ENCODE results near the gene PTPRJ. TPM values are rescaled to one million over a fixed set of nuclear protein-coding genes. Genes with fewer than 3 reads are reported as not detected.

PTPRJ gene
- total and polyA plus RNA-seq, 2 of the 13 experiments (the other 11 are each of a cell fraction or from before 2014, with no cell fraction given) = 1.0 to 1.2 TPM

- no peaks in the 10 kb centered on the region for H3K9me3 ChIP-seq (ENCODE audit: low read length)
- in situ Hi-C loops (cut with HindIII; ENCODE audit: extremely low pct_ligation_motif_present, low pct_unique_long_range_greater_than_20kb) = no loop called here
- BruUV-seq (replicated peaks) = no TSS peak
- no peak overlapping the region for H3K9ac ChIP-seq (ENCODE audit: insufficient read depth, low read depth, low read length)
- no peak for FAIRE-seq
- H4K20me1 ChIP-seq (ENCODE audit: insufficient read depth, low read length) = no peaks in the 10 kb centered on the region
- H3K36me3 ChIP-seq (replicated peaks in 1 of 2; ENCODE audit: control insufficient read depth in 1 of 2, insufficient read depth in 2 of 2, low read length in 2 of 2) = no peaks in the 10 kb centered on the region
- intact Hi-C loops (cut with micrococcal nuclease; ENCODE audit: unreplicated experiment) = no loop called here
- no peak overlapping the region for H3K27ac ChIP-seq (ENCODE audit: extremely low read length, insufficient read depth, low read length)
- peaks cover 0 to 1% of the 10 kb centered on the region in 2 experiments; a peak in 1 of 5 replicates for H3K27me3 ChIP-seq (ENCODE audit: control insufficient read depth in 1 of 2, insufficient read depth in 2 of 2, low read length in 2 of 2)
- no peak for ATAC-seq
- ChIA-PET CTCF (ENCODE audit: low intra/inter-chr PET ratio, low total read pairs) (no interaction called here), POLR2A (no interaction called here)
- no peaks in the 10 kb centered on the region for H3K79me2 ChIP-seq (ENCODE audit: insufficient read depth, low read length)
- no peak for DNase-seq (ENCODE audit: low spot score)
- no peak overlapping the region for H3K4me3 ChIP-seq (replicated peaks in 1 of 3; ENCODE audit: insufficient read depth in 1 of 3, low read depth in 2 of 3, low read length in 3 of 3)
- H3K4me2 ChIP-seq (ENCODE audit: low read depth, low read length) = no peak overlapping the region
- no peak overlapping the region for H2AFZ ChIP-seq (ENCODE audit: low read length)
- H3K4me1 ChIP-seq (ENCODE audit: insufficient read depth, low read length) = peaks cover 22% of the 10 kb centered on the region
- TF ChIP-seq ESRRA (CRISPR knock-in tag; IDR thresholded peaks at IDR 0.05; ENCODE audit: low read depth) (no peak), ZBTB8A (CRISPR knock-in tag; IDR thresholded peaks at IDR 0.05; ENCODE audit: borderline replicate concordance, low read depth) (no peak), ZNF335 (CRISPR knock-in tag; IDR thresholded peaks at IDR 0.05) (no peak), ELK4 (CRISPR knock-in tag; IDR thresholded peaks at IDR 0.05; ENCODE audit: borderline replicate concordance) (no peak), ZNF232 (CRISPR knock-in tag; IDR thresholded peaks at IDR 0.05; ENCODE audit: borderline replicate concordance) (no peak), IKZF5 (CRISPR knock-in tag; IDR thresholded peaks at IDR 0.05) (no peak), ZNF3 (CRISPR knock-in tag; IDR thresholded peaks at IDR 0.05) (no peak), NR2F2 (IDR thresholded peaks at IDR 0.05; ENCODE audit: borderline replicate concordance, low read depth) (no peak), MAZ (IDR thresholded peaks at IDR 0.05; ENCODE audit: borderline replicate concordance, low read depth, low read length) (no peak), MAZ (CRISPR knock-in tag; IDR thresholded peaks at IDR 0.05; ENCODE audit: low read depth) (no peak), ZSCAN30 (CRISPR knock-in tag; IDR thresholded peaks at IDR 0.05) (no peak)
- TF ChIP-seq, protein P1, sequence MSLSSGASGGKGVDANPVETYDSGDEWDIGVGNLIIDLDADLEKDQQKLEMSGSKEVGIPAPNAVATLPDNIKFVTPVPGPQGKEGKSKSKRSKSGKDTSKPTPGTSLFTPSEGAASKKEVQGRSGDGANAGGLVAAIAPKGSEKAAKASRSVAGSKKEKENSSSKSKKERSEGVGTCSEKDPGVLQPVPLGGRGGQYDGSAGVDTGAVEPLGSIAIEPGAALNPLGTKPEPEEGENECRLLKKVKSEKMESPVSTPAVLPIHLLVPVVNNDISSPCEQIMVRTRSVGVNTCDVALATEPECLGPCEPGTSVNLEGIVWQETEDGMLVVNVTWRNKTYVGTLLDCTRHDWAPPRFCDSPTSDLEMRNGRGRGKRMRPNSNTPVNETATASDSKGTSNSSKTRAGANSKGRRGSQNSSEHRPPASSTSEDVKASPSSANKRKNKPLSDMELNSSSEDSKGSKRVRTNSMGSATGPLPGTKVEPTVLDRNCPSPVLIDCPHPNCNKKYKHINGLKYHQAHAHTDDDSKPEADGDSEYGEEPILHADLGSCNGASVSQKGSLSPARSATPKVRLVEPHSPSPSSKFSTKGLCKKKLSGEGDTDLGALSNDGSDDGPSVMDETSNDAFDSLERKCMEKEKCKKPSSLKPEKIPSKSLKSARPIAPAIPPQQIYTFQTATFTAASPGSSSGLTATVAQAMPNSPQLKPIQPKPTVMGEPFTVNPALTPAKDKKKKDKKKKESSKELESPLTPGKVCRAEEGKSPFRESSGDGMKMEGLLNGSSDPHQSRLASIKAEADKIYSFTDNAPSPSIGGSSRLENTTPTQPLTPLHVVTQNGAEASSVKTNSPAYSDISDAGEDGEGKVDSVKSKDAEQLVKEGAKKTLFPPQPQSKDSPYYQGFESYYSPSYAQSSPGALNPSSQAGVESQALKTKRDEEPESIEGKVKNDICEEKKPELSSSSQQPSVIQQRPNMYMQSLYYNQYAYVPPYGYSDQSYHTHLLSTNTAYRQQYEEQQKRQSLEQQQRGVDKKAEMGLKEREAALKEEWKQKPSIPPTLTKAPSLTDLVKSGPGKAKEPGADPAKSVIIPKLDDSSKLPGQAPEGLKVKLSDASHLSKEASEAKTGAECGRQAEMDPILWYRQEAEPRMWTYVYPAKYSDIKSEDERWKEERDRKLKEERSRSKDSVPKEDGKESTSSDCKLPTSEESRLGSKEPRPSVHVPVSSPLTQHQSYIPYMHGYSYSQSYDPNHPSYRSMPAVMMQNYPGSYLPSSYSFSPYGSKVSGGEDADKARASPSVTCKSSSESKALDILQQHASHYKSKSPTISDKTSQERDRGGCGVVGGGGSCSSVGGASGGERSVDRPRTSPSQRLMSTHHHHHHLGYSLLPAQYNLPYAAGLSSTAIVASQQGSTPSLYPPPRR (CRISPR knock-in tag; IDR thresholded peaks at IDR 0.05; ENCODE audit: borderline replicate concordance) = no peak
- TF ChIP-seq, protein P2, sequence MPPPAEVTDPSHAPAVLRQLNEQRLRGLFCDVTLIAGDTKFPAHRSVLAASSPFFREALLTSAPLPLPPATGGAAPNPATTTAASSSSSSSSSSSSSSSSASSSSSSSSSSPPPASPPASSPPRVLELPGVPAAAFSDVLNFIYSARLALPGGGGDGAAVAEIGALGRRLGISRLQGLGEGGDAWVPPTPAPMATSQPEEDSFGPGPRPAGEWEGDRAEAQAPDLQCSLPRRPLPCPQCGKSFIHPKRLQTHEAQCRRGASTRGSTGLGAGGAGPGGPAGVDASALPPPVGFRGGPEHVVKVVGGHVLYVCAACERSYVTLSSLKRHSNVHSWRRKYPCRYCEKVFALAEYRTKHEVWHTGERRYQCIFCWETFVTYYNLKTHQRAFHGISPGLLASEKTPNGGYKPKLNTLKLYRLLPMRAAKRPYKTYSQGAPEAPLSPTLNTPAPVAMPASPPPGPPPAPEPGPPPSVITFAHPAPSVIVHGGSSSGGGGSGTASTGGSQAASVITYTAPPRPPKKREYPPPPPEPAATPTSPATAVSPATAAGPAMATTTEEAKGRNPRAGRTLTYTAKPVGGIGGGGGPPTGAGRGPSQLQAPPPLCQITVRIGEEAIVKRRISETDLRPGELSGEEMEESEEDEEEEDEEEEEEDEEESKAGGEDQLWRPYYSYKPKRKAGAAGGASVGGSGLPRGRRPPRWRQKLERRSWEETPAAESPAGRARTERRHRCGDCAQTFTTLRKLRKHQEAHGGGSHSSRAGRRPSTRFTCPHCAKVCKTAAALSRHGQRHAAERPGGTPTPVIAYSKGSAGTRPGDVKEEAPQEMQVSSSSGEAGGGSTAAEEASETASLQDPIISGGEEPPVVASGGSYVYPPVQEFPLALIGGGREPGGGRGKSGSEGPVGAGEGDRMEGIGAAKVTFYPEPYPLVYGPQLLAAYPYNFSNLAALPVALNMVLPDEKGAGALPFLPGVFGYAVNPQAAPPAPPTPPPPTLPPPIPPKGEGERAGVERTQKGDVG (CRISPR knock-in tag; IDR thresholded peaks at IDR 0.05; ENCODE audit: borderline replicate concordance) = no peak
- TF ChIP-seq, protein P3, sequence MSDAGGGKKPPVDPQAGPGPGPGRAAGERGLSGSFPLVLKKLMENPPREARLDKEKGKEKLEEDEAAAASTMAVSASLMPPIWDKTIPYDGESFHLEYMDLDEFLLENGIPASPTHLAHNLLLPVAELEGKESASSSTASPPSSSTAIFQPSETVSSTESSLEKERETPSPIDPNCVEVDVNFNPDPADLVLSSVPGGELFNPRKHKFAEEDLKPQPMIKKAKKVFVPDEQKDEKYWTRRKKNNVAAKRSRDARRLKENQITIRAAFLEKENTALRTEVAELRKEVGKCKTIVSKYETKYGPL (CRISPR knock-in tag; IDR thresholded peaks at IDR 0.05) = no peak
Measured at GRCh38 chr11:47944632-47945031, 35.7 kb upstream of the PTPRJ start.
